Stimulated activated CD8-positive, alpha-beta memory T cell treated with anti-CD3 and anti-CD28 coated beads, Interleukin-2, amount 100 ng/mL, for 1 hour (primary cell): ENCODE data around the gene TRIM14.
"Not testable (repeated sequence)": the region's sequence is repeated elsewhere in the genome, so short reads cannot be mapped to it uniquely, and the experiment has no call there.

Source experiments
- DNase-seq, 2 donors: peaks; one replicate each; pipeline ENCODE4 v3.0.0-alpha.2; 2020; ENCODE audit warnings: low read depth in 2 of 2

TRIM14 gene

GRCh38 chr9:98083566-98084183 is 35.3 kb downstream of the TRIM14 start:
- DNase-seq, result no peak

GRCh38 chr9:98083061-98083501 is 35.9 kb downstream of the TRIM14 start:
- DNase-seq, result no peak

DNA sequence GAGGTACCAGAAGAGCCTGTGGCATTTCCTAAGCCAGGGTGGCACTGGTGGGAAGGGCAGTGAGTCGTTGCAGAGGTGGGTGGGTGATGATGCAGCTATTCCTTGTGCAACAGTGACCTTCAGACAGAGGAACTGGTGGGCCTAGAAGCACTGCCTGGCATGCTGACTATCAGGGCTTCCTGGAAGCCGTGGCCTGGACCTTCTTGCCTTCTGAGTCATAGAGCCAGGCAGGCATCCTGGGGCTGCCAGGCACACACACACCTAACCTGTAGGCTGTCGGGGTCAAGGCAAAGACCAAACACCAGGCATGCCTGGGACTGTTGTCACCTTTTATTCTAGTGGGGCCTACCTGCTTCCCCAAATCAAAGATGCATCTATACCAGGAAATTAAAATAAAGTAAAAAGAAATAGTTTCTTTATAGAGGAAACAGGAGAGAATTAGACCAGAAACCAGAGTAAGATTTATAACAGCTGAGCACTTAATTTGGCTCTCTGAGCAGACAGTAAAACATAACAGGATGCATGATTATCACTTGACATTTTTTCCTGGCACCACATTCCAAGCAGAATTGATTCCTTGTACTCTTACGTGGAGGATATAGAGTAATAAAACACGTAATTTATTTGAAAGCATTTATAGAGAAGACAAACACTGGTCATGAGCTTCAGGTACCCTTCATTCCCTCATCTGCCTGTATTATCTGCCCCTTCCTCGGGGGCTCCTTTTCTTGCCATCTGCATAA is 37.4 kb downstream of the TRIM14 start:
- DNase-seq, result no peak

GRCh38 chr9:98080780-98081179 is 38.2 kb downstream of the TRIM14 start:
- no peak for DNase-seq

- DNase-seq, result no peak
Measured at GRCh38 chr9:98080326-98080725, 38.7 kb downstream of the TRIM14 start.

DNA sequence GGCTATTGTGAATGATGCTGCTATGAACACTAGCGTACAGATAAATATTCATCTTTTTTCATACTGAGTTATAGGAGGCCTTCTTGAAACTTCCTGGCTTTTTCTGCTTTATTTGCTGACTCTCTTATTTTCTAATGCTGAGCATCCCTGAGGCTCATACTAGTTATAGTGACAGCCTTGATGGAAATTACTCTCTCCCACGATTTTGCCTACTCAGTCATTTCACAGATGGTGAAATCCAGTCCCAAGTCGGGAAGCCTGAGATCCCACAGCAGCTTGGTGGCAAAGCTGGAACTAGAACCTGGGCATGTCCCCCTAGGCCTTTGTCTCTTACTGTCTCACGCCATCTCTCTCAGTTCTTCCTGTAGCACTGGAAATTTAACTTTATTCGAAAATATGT is 40.1 kb downstream of the TRIM14 start:
- no peak for DNase-seq

DNA sequence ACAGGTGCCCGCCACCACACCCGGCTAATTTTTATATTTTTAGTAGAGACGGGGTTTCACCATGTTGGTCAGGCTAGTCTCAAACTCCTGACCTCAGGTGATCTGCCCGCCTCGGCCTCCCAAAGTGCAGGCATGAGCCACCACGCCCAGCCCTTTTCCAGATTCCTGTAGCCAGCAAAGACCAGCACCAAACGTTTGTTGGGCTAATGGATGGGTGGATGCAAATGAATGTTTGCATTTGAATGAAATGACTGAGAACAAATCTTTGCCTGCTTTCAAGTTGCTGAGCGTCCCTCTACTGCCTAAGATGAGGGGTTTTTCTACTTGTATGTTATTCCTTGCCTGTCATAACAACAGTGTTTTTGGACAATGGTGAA is 42.5 kb downstream of the TRIM14 start:
- not testable (repeated sequence) for DNase-seq

DNA sequence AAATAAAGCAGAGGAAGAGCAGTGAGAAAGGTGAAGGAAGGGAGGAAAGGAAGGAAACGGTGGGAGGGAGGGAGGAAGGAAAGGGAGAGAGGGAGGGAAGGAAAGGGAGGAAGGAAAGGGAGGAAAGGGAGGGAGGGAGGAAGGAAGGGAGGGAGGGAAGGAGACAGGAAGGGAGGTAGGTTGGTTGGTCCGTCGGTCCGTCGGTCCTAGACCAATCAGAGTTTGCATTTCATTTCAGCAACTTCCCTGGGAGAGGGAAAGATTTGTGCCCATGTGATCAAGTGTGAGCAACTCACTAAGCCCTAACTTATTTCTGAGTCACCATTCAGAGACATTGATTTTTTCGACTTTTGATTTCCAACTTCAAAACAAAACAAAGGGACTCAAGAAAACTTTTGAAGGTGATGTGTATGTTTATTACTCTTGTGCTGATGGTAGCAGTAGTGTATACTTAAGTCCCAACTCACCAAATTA is 43.7 kb downstream of the TRIM14 start:
- DNase-seq, result no peak

GRCh38 chr9:98074115-98074990 is 44.7 kb downstream of the TRIM14 start:
- DNase-seq, result peak; percentile 46 to 55

DNA sequence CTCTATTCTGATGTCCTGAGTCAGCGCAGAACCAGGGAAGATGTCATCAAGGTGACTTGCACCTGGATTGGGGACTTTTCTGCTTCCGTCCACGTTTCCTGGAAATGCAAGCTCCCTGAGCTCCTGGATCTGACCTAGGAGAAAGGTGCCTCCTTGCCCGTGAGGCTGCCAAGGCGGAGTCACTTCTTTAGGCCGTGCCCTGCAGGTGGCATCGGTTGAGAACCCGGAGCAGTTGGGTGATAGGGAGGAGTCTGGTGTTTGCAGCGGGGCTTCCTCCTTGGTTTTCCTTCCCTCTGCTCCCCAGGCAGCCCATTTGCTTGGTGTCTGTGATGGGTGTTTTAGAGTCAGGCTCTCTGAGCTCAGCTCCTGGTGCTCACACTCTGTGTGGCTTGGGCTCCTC is 47.3 kb downstream of the TRIM14 start:
- no peak for DNase-seq

- no peak for DNase-seq
Measured at GRCh38 chr9:98070704-98071103, 48.3 kb downstream of the TRIM14 start.

- DNase-seq, result no peak
Measured at GRCh38 chr9:98069551-98069950, 49.5 kb downstream of the TRIM14 start.

DNA sequence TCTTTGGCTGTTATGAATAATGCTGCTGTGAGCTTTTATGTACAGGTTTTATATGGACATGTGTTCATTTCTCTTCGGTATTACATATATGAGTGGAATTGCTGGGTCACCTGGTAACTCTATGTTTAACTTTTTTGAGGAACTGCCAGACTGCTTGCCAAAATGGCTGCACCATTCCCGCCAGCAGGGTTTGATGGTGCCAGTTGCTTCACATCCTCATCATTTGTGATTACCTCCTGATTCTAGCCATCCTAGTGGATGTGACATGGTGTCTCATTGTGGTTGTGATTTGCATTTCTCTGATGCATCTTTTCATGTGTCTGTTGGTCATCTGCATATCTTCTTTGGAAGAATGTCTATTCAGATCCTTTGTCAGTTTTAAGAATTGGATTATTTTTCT is 51.8 kb downstream of the TRIM14 start:
- DNase-seq, result no peak

DNA sequence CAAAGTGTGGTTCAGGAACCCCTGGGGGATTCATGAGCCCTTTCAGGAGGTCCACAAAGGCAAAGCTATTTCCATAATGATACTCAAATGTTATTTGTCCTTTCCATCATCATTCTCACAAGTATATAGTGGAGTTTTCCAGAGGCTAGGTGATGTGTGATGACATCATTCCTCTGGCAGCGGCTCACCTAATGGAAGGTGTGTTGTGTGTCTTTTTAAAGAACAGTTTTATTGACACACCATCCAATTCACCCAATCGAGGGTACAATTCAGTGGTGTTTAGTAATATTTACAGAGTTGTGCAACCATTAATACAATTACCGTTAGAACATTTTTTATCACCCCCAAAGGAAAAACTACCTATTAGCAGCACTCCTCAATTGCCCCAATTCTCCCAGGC is 52.8 kb downstream of the TRIM14 start:
- DNase-seq, result no peak

DNA sequence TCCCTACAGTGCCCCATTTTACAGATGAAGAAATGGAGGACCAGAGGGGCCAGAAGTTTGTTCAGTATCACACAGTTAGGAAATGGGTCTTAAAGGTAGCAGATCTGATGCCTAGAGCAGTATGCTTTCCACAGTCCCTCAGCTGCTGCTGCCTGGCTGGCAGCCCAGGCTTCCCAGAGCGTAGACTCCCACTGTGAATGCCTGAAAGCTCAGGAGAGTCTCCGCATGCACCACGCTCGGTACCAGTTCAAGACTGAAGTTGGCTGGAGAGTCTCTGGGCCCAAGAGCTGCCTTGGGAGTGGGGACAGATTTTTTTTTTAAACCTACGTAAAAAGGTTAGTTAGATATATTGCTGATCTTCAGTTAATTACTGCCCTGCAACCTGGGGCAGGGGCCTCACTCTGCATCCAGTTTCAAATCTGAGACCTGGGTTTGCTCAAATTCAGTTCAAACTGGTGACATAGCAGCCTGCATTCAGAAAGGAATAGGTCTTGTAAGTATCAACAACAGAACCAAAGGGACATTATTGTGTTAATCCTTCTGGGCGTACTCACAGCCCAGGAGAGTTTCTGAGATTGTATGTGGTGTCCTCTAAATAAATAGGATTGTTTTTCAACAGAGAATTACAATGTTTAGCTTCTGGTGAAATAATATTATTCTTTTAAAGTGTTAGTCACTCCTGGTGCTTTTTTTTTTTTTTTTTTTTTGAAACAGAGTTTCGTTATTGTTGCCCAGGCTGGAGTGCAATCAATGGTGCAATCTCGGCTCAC is 54.2 kb downstream of the TRIM14 start:
- no peak for DNase-seq

GRCh38 chr9:98062161-98062560 is 56.9 kb downstream of the TRIM14 start:
- DNase-seq, result no peak

DNA sequence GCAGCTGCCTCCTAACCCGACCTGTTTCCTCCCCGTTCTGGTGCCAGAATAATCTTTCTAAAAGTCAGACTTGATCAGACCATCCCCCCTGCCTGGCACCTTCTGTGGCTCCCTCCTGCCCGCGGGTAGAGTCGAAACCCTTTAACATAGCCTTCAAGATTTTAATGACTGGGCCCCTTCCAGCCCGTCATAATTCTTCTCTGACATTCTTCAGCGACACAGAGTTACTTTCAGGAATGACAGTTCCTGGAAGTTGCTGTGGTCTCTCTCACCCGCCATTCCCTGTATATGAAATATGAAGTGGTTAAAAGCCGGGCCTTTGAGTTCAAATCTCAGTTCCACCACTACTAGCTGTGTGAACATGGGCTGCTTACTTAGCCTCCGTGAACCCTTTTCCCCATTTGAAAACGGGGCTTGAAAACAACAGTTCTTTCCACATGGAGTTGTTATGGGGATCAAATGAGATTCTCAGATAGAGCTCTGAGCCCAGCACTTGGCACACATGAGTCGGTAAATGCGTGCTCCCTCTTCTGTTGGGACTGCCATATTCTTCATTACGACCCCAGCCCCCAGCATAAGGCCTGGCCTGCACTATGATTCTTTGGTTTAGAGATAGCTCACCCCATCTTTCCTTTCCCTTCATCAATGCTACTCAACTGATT is 61.8 kb downstream of the TRIM14 start:
- peak in 1 of 2 donors; percentile 8 for DNase-seq

DNA sequence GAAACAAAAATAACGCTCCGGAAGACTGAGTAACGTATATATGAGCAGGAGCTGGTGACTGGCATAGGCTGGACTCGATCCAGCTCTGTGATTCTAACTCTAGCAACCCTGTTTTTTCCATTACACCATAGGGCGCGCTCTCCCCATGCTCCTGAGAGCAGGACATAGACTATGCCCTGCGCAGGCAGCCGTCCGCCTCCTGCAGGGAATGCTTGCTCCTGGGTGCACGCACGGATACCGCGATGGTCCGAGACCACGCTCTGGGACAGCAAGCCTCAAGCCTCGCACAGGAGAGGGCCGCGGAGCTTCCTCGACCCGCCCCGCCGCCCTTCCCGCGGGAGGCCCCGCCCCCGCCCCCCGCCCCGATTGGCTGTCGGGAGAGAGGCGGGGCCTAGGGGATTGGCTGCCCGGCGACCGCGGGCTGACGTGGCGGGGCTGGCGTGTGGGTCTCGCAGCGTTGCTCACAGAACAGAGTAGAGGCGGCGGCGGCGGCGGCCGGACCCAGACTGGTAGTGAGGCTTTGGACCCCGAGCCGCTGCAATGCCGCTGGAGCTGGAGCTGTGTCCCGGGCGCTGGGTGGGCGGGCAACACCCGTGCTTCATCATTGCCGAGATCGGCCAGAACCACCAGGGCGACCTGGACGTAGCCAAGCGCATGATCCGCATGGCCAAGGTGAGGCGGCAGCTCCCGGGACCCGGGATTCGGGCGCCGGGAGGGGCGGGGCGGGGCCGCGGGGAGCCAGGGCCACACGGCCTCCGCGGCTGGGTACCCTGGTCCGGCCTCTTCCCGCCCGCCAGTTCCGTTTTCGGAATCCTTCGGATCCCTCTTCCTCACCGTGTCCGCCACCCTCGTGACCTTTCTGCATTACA is 62.5 kb downstream of the TRIM14 start, which contains the start of gene NANS:
NANS (plus strand) TSS at position 464 of the 869 bp plus-strand sequence; CDS start at position 541, 77 bp downstream.
- peak; percentile 85 to 86 for DNase-seq

- DNase-seq, result no peak
Measured at GRCh38 chr9:98054376-98054951, 64.6 kb downstream of the TRIM14 start.

DNA sequence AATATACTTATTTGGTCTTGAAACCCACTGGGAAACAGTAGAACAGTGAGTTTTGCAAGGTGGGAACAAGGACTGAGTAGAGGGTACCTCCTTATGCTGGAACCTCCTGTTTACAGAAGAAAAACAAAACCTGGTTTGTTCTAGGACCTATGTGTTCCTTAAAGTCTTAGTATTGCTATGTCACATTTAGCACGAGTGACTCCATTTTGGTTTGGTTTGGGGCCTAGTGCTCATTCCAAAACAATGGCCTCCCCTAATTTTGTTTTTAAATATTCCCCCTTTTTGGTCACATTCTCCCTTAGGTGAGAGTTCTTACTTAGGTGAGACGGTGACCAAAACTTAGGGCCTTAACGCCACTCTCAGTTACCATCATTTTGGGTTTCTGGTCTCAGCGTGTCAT is 68.7 kb downstream of the TRIM14 start:
- no peak for DNase-seq
